ENCODE data around the gene TMEM62. TPM values are rescaled to one million over a fixed set of nuclear protein-coding genes. Genes with fewer than 3 reads are reported as not detected.

Gene TMEM62
- polyA plus RNA-seq, 2 of the 4 experiments (the other 2 are of a cell fraction): 6.9 to 7.8 TPM

DNA sequence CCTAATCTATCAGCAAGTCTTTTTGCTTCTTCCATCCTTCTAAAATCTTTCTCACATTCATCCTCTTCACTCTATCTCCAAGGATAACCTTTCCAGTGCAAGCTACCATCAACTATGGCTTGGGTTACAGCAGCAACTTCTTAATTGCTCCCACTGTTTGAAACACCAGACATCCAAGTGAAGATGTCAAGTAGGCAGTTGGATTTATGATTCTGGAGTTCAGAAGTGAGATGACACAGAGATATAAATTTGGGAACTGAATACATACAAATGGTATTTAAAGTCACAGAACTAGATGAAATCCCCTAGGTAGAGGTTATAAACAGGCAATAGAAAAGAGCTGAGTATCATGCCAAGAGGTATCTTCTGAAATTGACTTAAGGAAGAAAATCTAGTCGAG lies 31.2 kb upstream of the TMEM62 start:
- DNase-seq (ENCODE audit: low read depth in 1 of 2, low spot score in 1 of 2): no peak
- peaks cover 13% of the 10 kb centered on the region for H3K4me1 ChIP-seq
- WGBS (ENCODE audit: missing lambda C conversion rate): 88% methylated on average over 1 of the region's 1 CpG
- H3K9me3 ChIP-seq: no peaks in the 10 kb centered on the region
- no peak for FAIRE-seq
- H3K27ac ChIP-seq: no peak overlapping the region
- H3K4me3 ChIP-seq: no peak overlapping the region
- no peak overlapping the region for H3K4me2 ChIP-seq
- ATAC-seq: no peak
- ChIA-PET POLR2A (no interaction called here), CTCF (no interaction called here)
- TF ChIP-seq HOXA7 (CRISPR knock-in tag; IDR thresholded peaks at IDR 0.05) (no peak), FOXS1 (CRISPR knock-in tag; IDR thresholded peaks at IDR 0.05) (no peak), NPAS2 (CRISPR knock-in tag; IDR thresholded peaks at IDR 0.05; ENCODE audit: borderline replicate concordance) (no peak), FOSB (CRISPR knock-in tag; IDR thresholded peaks at IDR 0.05) (no peak), BHLHE40 (IDR thresholded peaks at IDR 0.05; ENCODE audit: low read depth, low read length) (no peak), JUNB (IDR thresholded peaks at IDR 0.05) (no peak), NR3C1 (IDR thresholded peaks at IDR 0.05) (no peak), FOSL2 (IDR thresholded peaks at IDR 0.05) (no peak), FOSL2 (CRISPR knock-in tag; IDR thresholded peaks at IDR 0.05) (no peak), ZFP36 (IDR thresholded peaks at IDR 0.05; ENCODE audit: borderline replicate concordance, partially characterized antibody) (no peak), CHD4 (IDR thresholded peaks at IDR 0.05; ENCODE audit: borderline replicate concordance) (no peak), HEYL (CRISPR knock-in tag; IDR thresholded peaks at IDR 0.05) (no peak), RARB (CRISPR knock-in tag; IDR thresholded peaks at IDR 0.05) (no peak), HOXB5 (CRISPR knock-in tag; IDR thresholded peaks at IDR 0.05) (no peak), HDAC2 (IDR thresholded peaks at IDR 0.05) (no peak), RNF2 (IDR thresholded peaks at IDR 0.05; ENCODE audit: borderline replicate concordance, low read depth) (no peak)
- TF ChIP-seq, protein P1, sequence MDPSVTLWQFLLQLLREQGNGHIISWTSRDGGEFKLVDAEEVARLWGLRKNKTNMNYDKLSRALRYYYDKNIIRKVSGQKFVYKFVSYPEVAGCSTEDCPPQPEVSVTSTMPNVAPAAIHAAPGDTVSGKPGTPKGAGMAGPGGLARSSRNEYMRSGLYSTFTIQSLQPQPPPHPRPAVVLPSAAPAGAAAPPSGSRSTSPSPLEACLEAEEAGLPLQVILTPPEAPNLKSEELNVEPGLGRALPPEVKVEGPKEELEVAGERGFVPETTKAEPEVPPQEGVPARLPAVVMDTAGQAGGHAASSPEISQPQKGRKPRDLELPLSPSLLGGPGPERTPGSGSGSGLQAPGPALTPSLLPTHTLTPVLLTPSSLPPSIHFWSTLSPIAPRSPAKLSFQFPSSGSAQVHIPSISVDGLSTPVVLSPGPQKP (IDR thresholded peaks at IDR 0.05; ENCODE audit: low read depth, low read length): no peak
- TF ChIP-seq, protein P2, sequence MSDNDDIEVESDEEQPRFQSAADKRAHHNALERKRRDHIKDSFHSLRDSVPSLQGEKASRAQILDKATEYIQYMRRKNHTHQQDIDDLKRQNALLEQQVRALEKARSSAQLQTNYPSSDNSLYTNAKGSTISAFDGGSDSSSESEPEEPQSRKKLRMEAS (IDR thresholded peaks at IDR 0.05): no peak
- TF ChIP-seq, protein P3, sequence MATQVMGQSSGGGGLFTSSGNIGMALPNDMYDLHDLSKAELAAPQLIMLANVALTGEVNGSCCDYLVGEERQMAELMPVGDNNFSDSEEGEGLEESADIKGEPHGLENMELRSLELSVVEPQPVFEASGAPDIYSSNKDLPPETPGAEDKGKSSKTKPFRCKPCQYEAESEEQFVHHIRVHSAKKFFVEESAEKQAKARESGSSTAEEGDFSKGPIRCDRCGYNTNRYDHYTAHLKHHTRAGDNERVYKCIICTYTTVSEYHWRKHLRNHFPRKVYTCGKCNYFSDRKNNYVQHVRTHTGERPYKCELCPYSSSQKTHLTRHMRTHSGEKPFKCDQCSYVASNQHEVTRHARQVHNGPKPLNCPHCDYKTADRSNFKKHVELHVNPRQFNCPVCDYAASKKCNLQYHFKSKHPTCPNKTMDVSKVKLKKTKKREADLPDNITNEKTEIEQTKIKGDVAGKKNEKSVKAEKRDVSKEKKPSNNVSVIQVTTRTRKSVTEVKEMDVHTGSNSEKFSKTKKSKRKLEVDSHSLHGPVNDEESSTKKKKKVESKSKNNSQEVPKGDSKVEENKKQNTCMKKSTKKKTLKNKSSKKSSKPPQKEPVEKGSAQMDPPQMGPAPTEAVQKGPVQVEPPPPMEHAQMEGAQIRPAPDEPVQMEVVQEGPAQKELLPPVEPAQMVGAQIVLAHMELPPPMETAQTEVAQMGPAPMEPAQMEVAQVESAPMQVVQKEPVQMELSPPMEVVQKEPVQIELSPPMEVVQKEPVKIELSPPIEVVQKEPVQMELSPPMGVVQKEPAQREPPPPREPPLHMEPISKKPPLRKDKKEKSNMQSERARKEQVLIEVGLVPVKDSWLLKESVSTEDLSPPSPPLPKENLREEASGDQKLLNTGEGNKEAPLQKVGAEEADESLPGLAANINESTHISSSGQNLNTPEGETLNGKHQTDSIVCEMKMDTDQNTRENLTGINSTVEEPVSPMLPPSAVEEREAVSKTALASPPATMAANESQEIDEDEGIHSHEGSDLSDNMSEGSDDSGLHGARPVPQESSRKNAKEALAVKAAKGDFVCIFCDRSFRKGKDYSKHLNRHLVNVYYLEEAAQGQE (IDR thresholded peaks at IDR 0.05): no peak
- TF ChIP-seq, protein P4, sequence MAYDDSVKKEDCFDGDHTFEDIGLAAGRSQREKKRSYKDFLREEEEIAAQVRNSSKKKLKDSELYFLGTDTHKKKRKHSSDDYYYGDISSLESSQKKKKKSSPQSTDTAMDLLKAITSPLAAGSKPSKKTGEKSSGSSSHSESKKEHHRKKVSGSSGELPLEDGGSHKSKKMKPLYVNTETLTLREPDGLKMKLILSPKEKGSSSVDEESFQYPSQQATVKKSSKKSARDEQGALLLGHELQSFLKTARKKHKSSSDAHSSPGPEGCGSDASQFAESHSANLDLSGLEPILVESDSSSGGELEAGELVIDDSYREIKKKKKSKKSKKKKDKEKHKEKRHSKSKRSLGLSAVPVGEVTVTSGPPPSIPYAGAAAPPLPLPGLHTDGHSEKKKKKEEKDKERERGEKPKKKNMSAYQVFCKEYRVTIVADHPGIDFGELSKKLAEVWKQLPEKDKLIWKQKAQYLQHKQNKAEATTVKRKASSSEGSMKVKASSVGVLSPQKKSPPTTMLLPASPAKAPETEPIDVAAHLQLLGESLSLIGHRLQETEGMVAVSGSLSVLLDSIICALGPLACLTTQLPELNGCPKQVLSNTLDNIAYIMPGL (CRISPR knock-in tag; IDR thresholded peaks at IDR 0.05; ENCODE audit: borderline replicate concordance): no peak
- TF ChIP-seq, protein P5, sequence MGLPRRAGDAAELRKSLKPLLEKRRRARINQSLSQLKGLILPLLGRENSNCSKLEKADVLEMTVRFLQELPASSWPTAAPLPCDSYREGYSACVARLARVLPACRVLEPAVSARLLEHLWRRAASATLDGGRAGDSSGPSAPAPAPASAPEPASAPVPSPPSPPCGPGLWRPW (IDR thresholded peaks at IDR 0.05): no peak

DNA sequence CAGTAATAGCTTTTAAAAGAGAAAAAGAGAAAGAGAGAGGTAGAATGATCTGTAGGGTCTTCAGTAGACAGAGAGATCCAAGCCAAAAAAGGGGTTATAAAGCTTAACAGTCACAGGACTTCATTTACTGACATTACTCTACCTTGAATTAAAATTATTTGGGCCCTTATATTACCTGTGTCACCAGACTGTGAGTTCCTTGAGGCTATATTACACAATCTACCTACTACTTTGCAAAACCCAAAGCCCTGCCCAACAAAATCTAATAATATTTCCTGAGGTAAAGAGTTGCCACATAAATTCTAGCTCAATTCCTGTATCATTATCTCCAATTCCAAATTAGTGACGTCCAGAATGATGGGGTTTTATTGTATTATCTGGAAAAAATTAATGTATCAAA lies 29.5 kb upstream of the TMEM62 start:
- ChIA-PET POLR2A (interaction anchor here (0.5 kb wide), 1 partner anchor 12 kb away, joined by 4 read pairs; no protein-coding TSS in a partner anchor), CTCF (interaction anchor here (0.6 kb wide), 1 partner anchor 875 kb away, joined by 5 read pairs; no protein-coding TSS in a partner anchor)
- WGBS (ENCODE audit: missing lambda C conversion rate): 69% methylated on average over 1 of the region's 1 CpG
- H3K4me2 ChIP-seq: peak overlapping the region; percentile 75
- H3K4me3 ChIP-seq: no peak overlapping the region
- H3K4me1 ChIP-seq: peaks cover 13% of the 10 kb centered on the region
- DNase-seq (ENCODE audit: low read depth in 1 of 2, low spot score in 1 of 2) (no peak), FAIRE-seq (no peak), ATAC-seq (no peak)
- H3K27ac ChIP-seq: no peak overlapping the region
- no peaks in the 10 kb centered on the region for H3K9me3 ChIP-seq
- TF ChIP-seq MAFK (IDR thresholded peaks at IDR 0.05; ENCODE audit: partially characterized antibody): no peak
- TF ChIP-seq PHF8 (IDR thresholded peaks at IDR 0.05; ENCODE audit: borderline replicate concordance, low read depth): no peak
- TF ChIP-seq ZSCAN20 (CRISPR knock-in tag; IDR thresholded peaks at IDR 0.05): no peak
- no peak for TF ChIP-seq RARB (CRISPR knock-in tag; IDR thresholded peaks at IDR 0.05)
